Fibroblast of the aortic adventitia (primary cell): ENCODE results near the gene LGALS12. TPM values are rescaled to one million over a fixed set of nuclear protein-coding genes. Genes with fewer than 3 reads are reported as not detected.
"Not testable (repeated sequence)": the region's sequence is repeated elsewhere in the genome, so short reads cannot be mapped to it uniquely, and the experiment has no call there.

Experiments used
- DNase-seq: peaks from one replicate; pipeline ENCODE4 v3.0.0-alpha.2; 2010; ENCODE audit warnings: low read depth
- H3K4me3 ChIP-seq: 2 replicates; pipeline ENCODE4 v1.5.1; 2011; ENCODE audit warnings: low read depth, mild to moderate bottlenecking, control low read depth, low read length, moderate library complexity
- total RNA-seq: library from RNA; depleted of rRNA; stranded (reverse); fragments of >200 nt; gene quantifications from 2 replicates; pipeline ENCODE4 v1.2.3, GENCODE V29; 2012; ENCODE audit warnings: low replicate concordance
- TF ChIP-seq, protein P1 (sequence below): IDR thresholded peaks from 2 replicates; pipeline ENCODE4 v1.5.1; 2011; ENCODE audit warnings: mild to moderate bottlenecking, low read length, control low read depth, inconsistent platforms; ENCODE audit not compliant: insufficient read depth

LGALS12 gene
- total RNA-seq, 1 donor: not detected

DNA sequence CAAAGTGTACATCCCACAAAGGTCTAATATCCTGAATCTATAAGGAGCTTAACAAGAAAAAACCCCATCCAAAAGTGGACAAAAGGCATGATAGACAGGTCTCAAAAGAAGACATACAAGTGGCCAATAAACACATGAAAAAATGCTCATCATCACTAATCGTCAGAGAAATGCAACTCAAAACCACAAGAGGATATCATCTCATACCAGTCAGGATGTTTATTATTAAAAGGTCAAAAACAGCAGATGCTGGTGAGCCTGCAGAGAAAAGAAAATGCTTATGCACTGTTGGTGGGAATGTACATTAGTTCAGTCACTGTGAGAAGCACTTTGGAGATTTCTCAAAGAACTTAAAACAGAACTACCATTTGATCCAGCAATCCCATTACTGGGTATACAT lies 12.7 kb downstream of the LGALS12 start:
- no peak overlapping the region for H3K4me3 ChIP-seq
- TF ChIP-seq, protein P1, sequence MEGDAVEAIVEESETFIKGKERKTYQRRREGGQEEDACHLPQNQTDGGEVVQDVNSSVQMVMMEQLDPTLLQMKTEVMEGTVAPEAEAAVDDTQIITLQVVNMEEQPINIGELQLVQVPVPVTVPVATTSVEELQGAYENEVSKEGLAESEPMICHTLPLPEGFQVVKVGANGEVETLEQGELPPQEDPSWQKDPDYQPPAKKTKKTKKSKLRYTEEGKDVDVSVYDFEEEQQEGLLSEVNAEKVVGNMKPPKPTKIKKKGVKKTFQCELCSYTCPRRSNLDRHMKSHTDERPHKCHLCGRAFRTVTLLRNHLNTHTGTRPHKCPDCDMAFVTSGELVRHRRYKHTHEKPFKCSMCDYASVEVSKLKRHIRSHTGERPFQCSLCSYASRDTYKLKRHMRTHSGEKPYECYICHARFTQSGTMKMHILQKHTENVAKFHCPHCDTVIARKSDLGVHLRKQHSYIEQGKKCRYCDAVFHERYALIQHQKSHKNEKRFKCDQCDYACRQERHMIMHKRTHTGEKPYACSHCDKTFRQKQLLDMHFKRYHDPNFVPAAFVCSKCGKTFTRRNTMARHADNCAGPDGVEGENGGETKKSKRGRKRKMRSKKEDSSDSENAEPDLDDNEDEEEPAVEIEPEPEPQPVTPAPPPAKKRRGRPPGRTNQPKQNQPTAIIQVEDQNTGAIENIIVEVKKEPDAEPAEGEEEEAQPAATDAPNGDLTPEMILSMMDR: no peak
- DNase-seq: no peak

DNA sequence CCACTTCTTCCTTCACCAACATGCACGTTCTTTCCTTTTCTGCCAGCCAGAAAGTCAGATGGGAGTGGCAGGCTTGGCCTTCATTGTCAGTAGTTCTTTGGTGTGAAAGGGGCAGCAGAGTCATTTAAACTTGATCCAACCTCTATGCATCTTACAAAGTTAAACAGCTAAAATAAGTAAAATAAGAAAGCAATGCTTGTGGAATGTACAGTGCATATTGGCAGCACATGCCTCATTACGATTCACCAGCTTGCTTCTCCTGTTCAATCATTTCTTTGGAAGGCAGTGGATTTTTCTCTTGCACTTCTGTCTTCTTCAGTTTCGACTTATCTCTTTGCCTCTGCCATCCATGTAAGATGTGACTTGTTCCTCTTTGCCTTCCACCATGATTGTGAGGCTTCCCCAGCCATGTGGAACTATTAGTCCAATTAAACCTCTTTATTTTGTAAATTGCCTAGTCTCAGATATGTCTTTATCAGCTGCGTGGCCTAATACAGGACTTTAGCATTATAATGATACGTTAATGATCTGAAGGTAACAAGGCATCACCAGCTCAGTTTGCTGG lies 14.8 kb downstream of the LGALS12 start:
- no peak overlapping the region for H3K4me3 ChIP-seq
- TF ChIP-seq, protein P1: no peak
- DNase-seq: no peak

DNA sequence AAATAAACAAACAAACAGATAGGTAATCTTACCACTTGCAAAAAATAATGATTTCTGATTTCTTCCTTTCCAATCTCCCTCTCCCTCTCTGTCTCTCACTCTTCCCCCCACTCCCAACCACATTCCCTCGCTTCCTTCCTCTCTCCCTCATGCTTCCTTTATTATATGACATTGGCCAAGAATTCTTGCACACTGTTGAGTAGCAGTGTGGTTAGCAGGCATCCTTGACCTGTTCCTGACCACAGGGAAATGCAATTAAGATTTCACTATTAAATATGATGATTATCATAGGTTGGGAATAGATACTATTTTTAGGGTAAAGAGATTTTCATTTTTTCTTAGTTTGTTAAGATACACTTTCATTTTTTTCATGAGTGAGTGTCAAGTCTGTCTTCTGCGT lies 16.0 kb downstream of the LGALS12 start:
- TF ChIP-seq, protein P1: no peak
- H3K4me3 ChIP-seq: no peak overlapping the region
- DNase-seq: no peak

DNA sequence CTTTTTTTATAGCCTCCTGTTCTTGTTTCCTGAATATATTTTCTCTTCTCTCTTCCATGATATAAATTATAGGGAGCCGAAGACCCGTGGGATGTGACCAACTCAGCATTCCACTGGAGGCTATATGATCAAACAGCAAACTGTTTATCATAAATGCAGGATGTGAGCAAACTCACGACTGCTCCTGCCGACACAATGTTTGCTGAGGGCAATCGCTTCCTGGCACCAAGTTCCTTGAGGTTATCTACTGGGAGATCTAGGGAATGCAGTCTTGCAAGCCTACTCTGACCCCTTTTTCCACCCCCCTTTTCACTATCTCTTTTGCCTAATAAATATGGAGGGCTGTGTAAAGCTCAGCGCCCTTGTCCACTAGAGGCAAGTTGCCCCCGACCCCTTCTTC lies 17.3 kb downstream of the LGALS12 start:
- no peak overlapping the region for H3K4me3 ChIP-seq
- no peak for DNase-seq
- TF ChIP-seq, protein P1: no peak

GRCh38 chr11:63527667-63528066 lies 21.8 kb downstream of the LGALS12 start:
- no peak for DNase-seq
- TF ChIP-seq, protein P1: no peak
- no peak overlapping the region for H3K4me3 ChIP-seq

- not testable (repeated sequence) for DNase-seq, H3K4me3 ChIP-seq
These were observed 22.3 kb downstream of the LGALS12 start for GRCh38 chr11:63528156-63528555.

- H3K4me3 ChIP-seq, DNase-seq: not testable (repeated sequence)
These were observed 22.9 kb downstream of the LGALS12 start for GRCh38 chr11:63528729-63529278.

DNA sequence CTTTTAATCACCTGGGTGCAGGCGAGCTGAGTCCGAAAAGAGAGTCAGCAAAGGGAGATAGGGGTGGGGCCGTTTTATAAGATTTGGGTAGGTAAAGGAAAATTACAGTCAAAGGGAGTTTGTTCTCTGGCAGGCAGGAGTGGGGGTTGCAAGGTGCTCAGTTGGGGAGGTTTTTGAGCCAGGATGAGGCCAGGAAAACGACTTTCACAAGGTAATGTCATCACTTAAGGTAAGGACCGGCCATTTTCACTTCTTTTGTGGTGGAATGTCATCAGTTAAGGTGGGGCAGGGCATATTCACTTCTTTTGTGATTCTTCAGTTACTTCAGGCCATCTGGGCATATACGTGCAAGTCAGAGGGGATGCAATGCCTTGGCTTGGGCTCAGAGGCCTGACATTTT lies 23.5 kb downstream of the LGALS12 start:
- not testable (repeated sequence) for H3K4me3 ChIP-seq, DNase-seq
